Tibial artery (tissue), 4 donors: ENCODE results near the gene OR13J1.
A peak's percentile ranks its signal among the peaks of the same experiment; 100 is the strongest.

Experiments
- DNase-seq, 2 donors: peaks; one replicate each; pipeline ENCODE4 v3.0.0-alpha.2; 2019
- H3K27ac ChIP-seq, 2 donors: fragments of 200-600 bp; sonication (generic) in 1 of 2; 1 replicate in 1 of 2; 2 replicates in 1 of 2; pipeline ENCODE4 v1.5.1; 2018 to 2019; ENCODE audit warnings: mild to moderate bottlenecking in 1 of 2
- H3K27me3 ChIP-seq, 2 donors: fragments of 200-600 bp; sonication (generic) in 1 of 2; one replicate each; pipeline versions ENCODE4 v1.5.1 to v1.6.0; 2016 to 2019
- H3K36me3 ChIP-seq, 3 donors: fragments of 200-600 bp; sonication (generic) in 2 of 3; one replicate each; pipeline ENCODE4 v1.5.1; 2016 to 2019; ENCODE audit warnings: mild to moderate bottlenecking in 2 of 3
- H3K4me1 ChIP-seq, 4 donors: fragments of 200-600 bp; sonication (generic) in 2 of 4; 1 replicate in 3 of 4; 2 replicates in 1 of 4; pipeline ENCODE4 v1.5.1; 2016 to 2019
- H3K4me3 ChIP-seq, 2 donors: fragments of 200-600 bp; sonication (generic) in 1 of 2; 1 replicate in 1 of 2; 2 replicates in 1 of 2; pipeline ENCODE4 v1.5.1; 2018 to 2019; ENCODE audit warnings: mild to moderate bottlenecking in 2 of 2
- H3K9me3 ChIP-seq, 3 donors: fragments of 200-600 bp; sonication (generic) in 1 of 3; one replicate each; pipeline ENCODE4 v1.5.1; 2016 to 2019
- intact Hi-C: fragments of 100-400 bp; cut with DNase I; formaldehyde crosslinking; loops from one replicate; pipeline ENCODE4 v1.15.0; 2023; ENCODE audit warnings: low total_unique reads
- TF ChIP-seq, protein P1 (sequence below), 2 experiments: fragments of 200-600 bp in 1 of 2; fragments of 450-650 bp in 1 of 2; IDR thresholded peaks; one replicate each; pipeline ENCODE4 v1.5.1; 2017 to 2019; ENCODE audit warnings: antibody characterized with exemption in 2 of 2, mild to moderate bottlenecking in 1 of 2, moderate library complexity in 1 of 2

Gene OR13J1

DNA sequence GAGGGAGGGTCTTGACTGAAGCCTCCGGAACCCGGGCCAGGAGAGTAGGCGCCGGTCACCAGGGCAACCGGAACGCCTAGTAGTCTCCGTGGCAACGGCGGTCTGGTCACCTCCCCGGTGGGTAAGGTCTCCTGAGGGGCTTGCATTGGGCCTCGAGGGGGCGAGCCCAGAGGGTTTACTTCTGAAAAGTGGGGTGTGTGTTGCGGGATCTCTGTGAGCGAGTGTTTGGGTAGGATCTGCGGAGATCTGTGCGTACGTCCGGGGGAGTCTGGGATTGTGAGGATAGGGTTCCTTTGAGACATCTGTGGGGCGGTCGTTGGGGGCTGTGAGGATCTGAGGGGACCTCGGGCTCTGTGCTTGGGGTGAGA lies 41.5 kb downstream of the OR13J1 start, which contains the start of gene FAM221B:
Gene FAM221B (minus strand): TSS at position 17 of the 368 bp plus-strand sequence. CDS start 2,571 bp downstream, outside the sequence.
- Histone ChIP-seq H3K36me3 (no peaks in the 10 kb centered on the region), H3K4me1 (peaks cover 0 to 58% (median 42%) of the 10 kb centered on the region in 4 donors), H3K9me3 (no peaks in the 10 kb centered on the region), H3K27ac (peak within 1 kb of the TSS; percentile 96 to 99), H3K4me3 (peak within 1 kb of the TSS; percentile 79 to 97), H3K27me3 (no peaks in the 10 kb centered on the region)
- TF ChIP-seq, protein P1, sequence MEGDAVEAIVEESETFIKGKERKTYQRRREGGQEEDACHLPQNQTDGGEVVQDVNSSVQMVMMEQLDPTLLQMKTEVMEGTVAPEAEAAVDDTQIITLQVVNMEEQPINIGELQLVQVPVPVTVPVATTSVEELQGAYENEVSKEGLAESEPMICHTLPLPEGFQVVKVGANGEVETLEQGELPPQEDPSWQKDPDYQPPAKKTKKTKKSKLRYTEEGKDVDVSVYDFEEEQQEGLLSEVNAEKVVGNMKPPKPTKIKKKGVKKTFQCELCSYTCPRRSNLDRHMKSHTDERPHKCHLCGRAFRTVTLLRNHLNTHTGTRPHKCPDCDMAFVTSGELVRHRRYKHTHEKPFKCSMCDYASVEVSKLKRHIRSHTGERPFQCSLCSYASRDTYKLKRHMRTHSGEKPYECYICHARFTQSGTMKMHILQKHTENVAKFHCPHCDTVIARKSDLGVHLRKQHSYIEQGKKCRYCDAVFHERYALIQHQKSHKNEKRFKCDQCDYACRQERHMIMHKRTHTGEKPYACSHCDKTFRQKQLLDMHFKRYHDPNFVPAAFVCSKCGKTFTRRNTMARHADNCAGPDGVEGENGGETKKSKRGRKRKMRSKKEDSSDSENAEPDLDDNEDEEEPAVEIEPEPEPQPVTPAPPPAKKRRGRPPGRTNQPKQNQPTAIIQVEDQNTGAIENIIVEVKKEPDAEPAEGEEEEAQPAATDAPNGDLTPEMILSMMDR (IDR thresholded peaks at IDR 0.05), result no peak
- DNase-seq, result peak in 1 of 2 donors; percentile 35
- intact Hi-C loops, result loop anchor here (2.0 to 5.0 kb wide), 2 partner anchors 14 to 36 kb away; partner anchors contain the start of genes HINT2 and NPR2

DNA sequence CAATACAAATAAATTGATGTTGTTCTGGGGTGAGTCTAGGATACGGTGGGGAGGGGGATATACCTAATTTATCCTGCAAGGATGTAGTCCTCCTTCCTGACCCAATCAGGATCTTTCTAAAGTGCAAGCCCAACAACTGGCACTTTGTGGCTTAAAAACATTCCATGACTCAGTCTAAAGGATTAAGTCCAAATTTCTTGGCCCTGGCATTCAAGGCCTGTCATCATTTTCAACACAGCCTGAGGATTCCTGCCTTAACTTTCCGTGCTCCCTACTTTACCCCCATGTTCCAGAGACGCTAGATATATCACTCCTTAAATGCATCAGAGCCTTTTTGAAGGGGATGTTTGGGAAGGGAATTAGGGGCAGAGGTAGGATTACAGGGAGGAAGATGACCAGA lies 42.7 kb downstream of the OR13J1 start:
- intact Hi-C loops, result loop anchor here (2.0 to 5.0 kb wide), 2 partner anchors 35 to 55 kb away; partner anchors contain the start of gene NPR2
- TF ChIP-seq, protein P1 (IDR thresholded peaks at IDR 0.05), result no peak
- Histone ChIP-seq H3K27me3 (no peaks in the 10 kb centered on the region), H3K27ac (peak overlapping the region; percentile 61 to 96), H3K36me3 (no peaks in the 10 kb centered on the region), H3K4me1 (peaks cover 0 to 46% (median 35%) of the 10 kb centered on the region in 4 donors), H3K4me3 (no peak overlapping the region), H3K9me3 (no peaks in the 10 kb centered on the region)
- DNase-seq, result no peak

GRCh38 chr9:35826071-35826701 lies 44.0 kb downstream of the OR13J1 start:
- H3K4me1 ChIP-seq, result peaks cover 0 to 35% (median 30%) of the 10 kb centered on the region in 4 donors
- no peaks in the 10 kb centered on the region for H3K36me3 ChIP-seq
- peak overlapping the region in 1 of 2 donors; percentile 26 for H3K27ac ChIP-seq
- no peak for DNase-seq
- no peak overlapping the region for H3K4me3 ChIP-seq
- no peaks in the 10 kb centered on the region for H3K9me3 ChIP-seq
- no peaks in the 10 kb centered on the region for H3K27me3 ChIP-seq
- intact Hi-C loops, result loop anchor here (2.0 to 5.0 kb wide), 2 partner anchors 34 to 57 kb away; partner anchors contain the start of gene NPR2
- TF ChIP-seq, protein P1 (IDR thresholded peaks at IDR 0.05), result peak; percentile 69 to 74

- DNase-seq, result no peak
- H3K4me1 ChIP-seq, result peaks cover 0 to 10% (median 8%) of the 10 kb centered on the region in 4 donors
- TF ChIP-seq, protein P1 (IDR thresholded peaks at IDR 0.05), result no peak
- no peak overlapping the region for H3K27ac ChIP-seq
- intact Hi-C loops, result no loop called here
- H3K9me3 ChIP-seq, result no peaks in the 10 kb centered on the region
- no peaks in the 10 kb centered on the region for H3K27me3 ChIP-seq
- no peaks in the 10 kb centered on the region for H3K36me3 ChIP-seq
- no peak overlapping the region for H3K4me3 ChIP-seq
These were observed 47.3 kb downstream of the OR13J1 start for GRCh38 chr9:35822926-35823325.

DNA sequence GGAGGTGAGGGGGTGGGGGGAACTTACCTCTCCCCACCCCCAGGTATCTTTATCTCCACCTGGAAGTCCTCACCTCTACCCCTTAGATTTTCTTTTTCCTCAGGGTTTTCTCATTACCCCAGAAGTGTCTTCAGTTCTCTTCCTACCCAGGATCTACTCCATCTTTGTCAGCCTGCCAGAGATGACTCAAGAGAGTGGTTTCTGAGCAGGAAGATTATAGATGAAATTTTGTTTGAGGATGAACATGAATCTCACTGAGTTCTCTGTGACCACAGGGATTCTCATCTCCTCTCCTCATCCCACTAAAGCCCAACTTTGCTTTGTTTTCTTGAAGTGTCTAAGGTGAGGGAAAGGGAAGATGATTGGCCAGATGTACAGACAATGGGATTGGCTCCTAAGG lies 50.1 kb downstream of the OR13J1 start:
- intact Hi-C loops, result no loop called here
- Histone ChIP-seq H3K27ac (no peak overlapping the region), H3K4me1 (no peaks in the 10 kb centered on the region), H3K4me3 (no peak overlapping the region), H3K36me3 (no peaks in the 10 kb centered on the region), H3K9me3 (no peaks in the 10 kb centered on the region), H3K27me3 (no peaks in the 10 kb centered on the region)
- DNase-seq, result no peak
- TF ChIP-seq, protein P1 (IDR thresholded peaks at IDR 0.05), result no peak
